ENCODE data around the gene MIS18BP1.

The MIS18BP1 gene

GRCh38 chr14:45181806-45182205 is 71.2 kb downstream of the MIS18BP1 start:
- Mint-ChIP-seq H3K27me3 (ENCODE audit: low read depth, poor library complexity) (no peaks in the 10 kb centered on the region), H3K36me3 (ENCODE audit: low read depth) (peaks cover 18% of the 10 kb centered on the region), H3K4me3 (no peak overlapping the region), H3K27ac (no peak overlapping the region), H3K4me1 (no peaks in the 10 kb centered on the region), H3K9me3 (no peaks in the 10 kb centered on the region)
- TF ChIP-seq, protein P1, sequence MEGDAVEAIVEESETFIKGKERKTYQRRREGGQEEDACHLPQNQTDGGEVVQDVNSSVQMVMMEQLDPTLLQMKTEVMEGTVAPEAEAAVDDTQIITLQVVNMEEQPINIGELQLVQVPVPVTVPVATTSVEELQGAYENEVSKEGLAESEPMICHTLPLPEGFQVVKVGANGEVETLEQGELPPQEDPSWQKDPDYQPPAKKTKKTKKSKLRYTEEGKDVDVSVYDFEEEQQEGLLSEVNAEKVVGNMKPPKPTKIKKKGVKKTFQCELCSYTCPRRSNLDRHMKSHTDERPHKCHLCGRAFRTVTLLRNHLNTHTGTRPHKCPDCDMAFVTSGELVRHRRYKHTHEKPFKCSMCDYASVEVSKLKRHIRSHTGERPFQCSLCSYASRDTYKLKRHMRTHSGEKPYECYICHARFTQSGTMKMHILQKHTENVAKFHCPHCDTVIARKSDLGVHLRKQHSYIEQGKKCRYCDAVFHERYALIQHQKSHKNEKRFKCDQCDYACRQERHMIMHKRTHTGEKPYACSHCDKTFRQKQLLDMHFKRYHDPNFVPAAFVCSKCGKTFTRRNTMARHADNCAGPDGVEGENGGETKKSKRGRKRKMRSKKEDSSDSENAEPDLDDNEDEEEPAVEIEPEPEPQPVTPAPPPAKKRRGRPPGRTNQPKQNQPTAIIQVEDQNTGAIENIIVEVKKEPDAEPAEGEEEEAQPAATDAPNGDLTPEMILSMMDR (IDR thresholded peaks at IDR 0.05) = no peak
- DNase-seq = no peak

DNA sequence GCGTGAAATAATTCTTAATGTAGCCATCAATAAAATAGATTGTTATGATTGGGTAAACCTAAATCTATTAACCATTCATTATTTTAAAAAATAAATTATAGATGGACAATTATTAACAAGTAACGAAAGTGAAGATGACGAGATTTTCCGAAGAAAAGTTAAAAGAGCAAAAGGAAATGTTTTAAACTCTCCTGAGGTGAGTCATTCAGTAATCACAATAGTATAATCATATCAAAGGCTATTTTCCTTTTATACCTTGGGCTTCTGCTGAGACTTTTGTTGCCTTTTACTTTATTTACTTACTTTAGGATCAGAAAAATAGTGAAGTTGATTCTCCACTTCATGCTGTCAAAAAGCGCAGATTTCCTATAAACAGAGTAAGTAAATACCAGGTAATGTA is 71.7 kb downstream of the MIS18BP1 start:
- H3K36me3 Mint-ChIP-seq (ENCODE audit: low read depth) = peaks cover 16% of the 10 kb centered on the region
- H3K27me3 Mint-ChIP-seq (ENCODE audit: low read depth, poor library complexity) = no peaks in the 10 kb centered on the region
- TF ChIP-seq, protein P1 (IDR thresholded peaks at IDR 0.05) = no peak
- H3K27ac Mint-ChIP-seq = no peak overlapping the region
- DNase-seq = no peak
- H3K9me3 Mint-ChIP-seq = no peaks in the 10 kb centered on the region
- H3K4me3 Mint-ChIP-seq = no peak overlapping the region
- no peaks in the 10 kb centered on the region for H3K4me1 Mint-ChIP-seq

GRCh38 chr14:45177076-45177475 is 75.9 kb downstream of the MIS18BP1 start:
- peaks cover 16% of the 10 kb centered on the region for H3K36me3 Mint-ChIP-seq (ENCODE audit: low read depth)
- no peak for DNase-seq

DNA sequence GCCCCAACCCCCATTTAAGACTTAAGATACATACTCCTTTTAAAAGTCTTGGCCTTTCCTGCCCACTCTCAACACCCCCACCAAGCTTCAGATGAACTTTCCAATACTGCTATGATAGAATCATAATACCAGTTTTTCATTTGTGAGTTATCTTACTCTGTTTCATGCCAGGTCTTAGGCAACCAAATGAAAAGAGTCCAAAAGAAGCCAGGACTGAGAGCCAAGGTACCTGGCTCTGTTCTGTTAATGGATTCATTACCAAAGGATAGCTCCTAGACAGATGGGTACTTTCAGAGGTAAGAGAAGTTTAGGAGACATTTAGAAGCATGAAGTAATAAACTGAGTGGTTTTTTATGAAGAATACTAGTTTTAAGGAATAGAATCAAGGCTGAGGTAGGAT is 83.1 kb downstream of the MIS18BP1 start:
- H3K27me3 Mint-ChIP-seq (ENCODE audit: low read depth, poor library complexity) = no peaks in the 10 kb centered on the region
- no peaks in the 10 kb centered on the region for H3K4me1 Mint-ChIP-seq
- TF ChIP-seq, protein P1 (IDR thresholded peaks at IDR 0.05) = no peak
- no peak overlapping the region for H3K27ac Mint-ChIP-seq
- no peaks in the 10 kb centered on the region for H3K9me3 Mint-ChIP-seq
- no peak for DNase-seq
- H3K4me3 Mint-ChIP-seq = no peak overlapping the region
- H3K36me3 Mint-ChIP-seq (ENCODE audit: low read depth) = peaks cover 5% of the 10 kb centered on the region

More at GRCh38 chr14:45177076-45177475, 75.9 kb downstream of the MIS18BP1 start:
- no peak overlapping the region for H3K27ac Mint-ChIP-seq
- no peak overlapping the region for H3K4me3 Mint-ChIP-seq
- H3K4me1 Mint-ChIP-seq = no peaks in the 10 kb centered on the region
- no peaks in the 10 kb centered on the region for H3K9me3 Mint-ChIP-seq
- TF ChIP-seq, protein P1 (IDR thresholded peaks at IDR 0.05) = no peak
- no peaks in the 10 kb centered on the region for H3K27me3 Mint-ChIP-seq (ENCODE audit: low read depth, poor library complexity)

DNA sequence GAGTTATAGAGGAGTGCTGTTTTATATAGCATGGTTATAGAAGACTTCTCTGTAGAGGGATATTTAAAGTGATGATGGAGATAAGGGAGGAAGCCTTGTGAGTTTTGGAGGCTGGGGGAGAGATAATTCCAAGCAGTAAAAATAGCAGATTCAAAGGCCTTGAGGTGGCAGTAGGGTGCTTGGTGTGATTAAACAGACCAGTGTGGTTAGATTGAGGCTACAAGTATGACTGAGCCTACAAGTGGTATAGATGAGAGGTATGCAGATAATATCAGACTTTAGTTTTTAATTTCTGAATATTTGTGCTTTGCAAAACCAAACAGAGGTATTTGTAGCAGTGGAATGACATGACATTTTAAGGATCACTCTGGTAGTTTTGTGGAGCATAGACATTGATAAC is 96.9 kb downstream of the MIS18BP1 start:
- TF ChIP-seq, protein P1 (IDR thresholded peaks at IDR 0.05) = no peak
- Mint-ChIP-seq H3K4me3 (no peak overlapping the region), H3K4me1 (no peaks in the 10 kb centered on the region), H3K27me3 (ENCODE audit: low read depth, poor library complexity) (no peaks in the 10 kb centered on the region), H3K27ac (no peak overlapping the region), H3K9me3 (no peaks in the 10 kb centered on the region), H3K36me3 (ENCODE audit: low read depth) (peaks cover 14% of the 10 kb centered on the region)
- no peak for DNase-seq
